CD14-positive monocyte (primary cell): ENCODE results near the gene NOTCH1. TPM values are rescaled to one million over a fixed set of nuclear protein-coding genes. Genes with fewer than 3 reads are reported as not detected.

Source experiments
- DNase-seq, 3 donors: peaks; one replicate each; pipeline ENCODE4 v3.0.0-alpha.2; 2011 to 2022
- H2AFZ ChIP-seq: 2 replicates; pipeline ENCODE4 v1.6.0; 2012; ENCODE audit warnings: mild to moderate bottlenecking, low read depth, low read length, inconsistent platforms; ENCODE audit not compliant: insufficient read depth, poor library complexity, severe bottlenecking
- H3K27ac ChIP-seq, 2 donors: 1 replicate in 1 of 2; 2 replicates in 1 of 2; pipeline ENCODE4 v1.5.1; 2012 to 2013; ENCODE audit warnings: low read length in 2 of 2, control low read depth in 1 of 2, inconsistent platforms in 1 of 2, low read depth in 1 of 2, mild to moderate bottlenecking in 1 of 2
- H3K27me3 ChIP-seq, 2 donors: one replicate each; pipeline versions ENCODE4 v1.6.0 to v1.6.1; 2011 to 2013; ENCODE audit warnings: low read length in 2 of 2; ENCODE audit not compliant: control insufficient read depth in 2 of 2, insufficient read depth in 2 of 2
- H3K36me3 ChIP-seq, 2 donors: replicated peaks in 1 of 2; 1 replicate in 1 of 2; 2 replicates in 1 of 2; pipeline versions ENCODE4 v1.5.1 to v1.6.1; 2012 to 2013; ENCODE audit warnings: low read length in 2 of 2, control low read depth in 1 of 2, inconsistent platforms in 1 of 2, mild to moderate bottlenecking in 1 of 2; ENCODE audit not compliant: insufficient read depth in 2 of 2, control insufficient read depth in 1 of 2
- H3K4me1 ChIP-seq, 2 donors: 1 replicate in 1 of 2; 2 replicates in 1 of 2; pipeline versions ENCODE4 v1.5.1 to v1.6.1; 2012 to 2013; ENCODE audit warnings: low read length in 2 of 2, control low read depth in 1 of 2, inconsistent platforms in 1 of 2, mild to moderate bottlenecking in 1 of 2, moderate library complexity in 1 of 2; ENCODE audit not compliant: insufficient read depth in 2 of 2, control insufficient read depth in 1 of 2
- H3K4me2 ChIP-seq: replicated peaks from 2 replicates; pipeline ENCODE3; 2012; ENCODE audit warnings: low read length, moderate library complexity, mild to moderate bottlenecking; ENCODE audit not compliant: poor library complexity, severe bottlenecking; ENCODE audit errors: extremely low read depth
- H3K4me3 ChIP-seq, 3 experiments: fragments of 200-600 bp in 1 of 3; sonication (generic) in 1 of 3; replicated peaks in 1 of 3; 1 replicate in 2 of 3; 2 replicates in 1 of 3; pipeline ENCODE4 v1.5.1; 2011 to 2013; ENCODE audit warnings: low read length in 3 of 3, mild to moderate bottlenecking in 3 of 3, control low read depth in 2 of 3, low read depth in 2 of 3, inconsistent platforms in 1 of 3, moderate library complexity in 1 of 3
- H3K79me2 ChIP-seq: 2 replicates; pipeline ENCODE4 v1.6.0; 2012; ENCODE audit warnings: mild to moderate bottlenecking, control low read depth, inconsistent platforms, low read length, moderate library complexity; ENCODE audit not compliant: insufficient read depth
- H3K9ac ChIP-seq: 2 replicates; pipeline ENCODE4 v1.6.0; 2017; ENCODE audit warnings: low read length, mild to moderate bottlenecking; ENCODE audit not compliant: insufficient read depth, poor library complexity, severe bottlenecking
- H3K9me3 ChIP-seq, 2 donors: replicated peaks in 1 of 2; 1 replicate in 1 of 2; 2 replicates in 1 of 2; pipeline versions ENCODE4 v1.5.1 to v1.6.1; 2012 to 2013; ENCODE audit warnings: low read length in 2 of 2, control low read depth in 1 of 2; ENCODE audit not compliant: control insufficient read depth in 1 of 2, insufficient read depth in 1 of 2
- H4K20me1 ChIP-seq: 2 replicates; pipeline ENCODE4 v1.6.0; 2012; ENCODE audit warnings: mild to moderate bottlenecking, low read length, control low read depth, moderate library complexity; ENCODE audit not compliant: insufficient read depth
- H3K27ac Mint-ChIP-seq, 7 donors: one replicate each; pipeline ENCODE4 v1.8.0; 2020; ENCODE audit warnings: mild to moderate bottlenecking in 7 of 7, mixed read lengths in 7 of 7, moderate library complexity in 6 of 7, inconsistent platforms in 2 of 7
- H3K27me3 Mint-ChIP-seq, 3 donors: one replicate each; pipeline ENCODE4 v1.8.0; 2021 to 2022; ENCODE audit warnings: low read depth in 3 of 3, mild to moderate bottlenecking in 3 of 3, mixed read lengths in 3 of 3, moderate library complexity in 3 of 3, inconsistent platforms in 1 of 3
- H3K36me3 Mint-ChIP-seq, 2 donors: one replicate each; pipeline ENCODE4 v1.8.0; 2020; ENCODE audit warnings: mixed read lengths in 2 of 2, inconsistent platforms in 1 of 2, mild to moderate bottlenecking in 1 of 2
- H3K4me1 Mint-ChIP-seq: one replicate; pipeline ENCODE4 v1.8.0; 2020; ENCODE audit warnings: mild to moderate bottlenecking, mixed read lengths
- H3K4me3 Mint-ChIP-seq, 2 donors: one replicate each; pipeline ENCODE4 v1.8.0; 2020; ENCODE audit warnings: mild to moderate bottlenecking in 2 of 2, mixed read lengths in 2 of 2, moderate library complexity in 1 of 2
- H3K9me3 Mint-ChIP-seq, 7 donors: one replicate each; pipeline ENCODE4 v1.8.0; 2020 to 2022; ENCODE audit warnings: mixed read lengths in 7 of 7, mild to moderate bottlenecking in 6 of 7, moderate library complexity in 6 of 7, inconsistent platforms in 2 of 7
- CTCF ChIP-seq: fragments of 200-600 bp; IDR thresholded peaks from one replicate; pipeline ENCODE4 v1.8.0; 2022; ENCODE audit warnings: antibody characterized with exemption, mild to moderate bottlenecking
- WGBS: methylation state at CpG from one replicate; pipeline ENCODE4 v1.1.5; 2013; ENCODE audit warnings: missing lambda C conversion rate; ENCODE audit not compliant: insufficient coverage; 5-methylcytosine and 5-hydroxymethylcytosine counted together
- intact Hi-C, 2 donors: fragments of 100-400 bp; cut with micrococcal nuclease; formaldehyde crosslinking; loops; one replicate each; pipeline versions ENCODE4 v1.15.0 to v1.15.1; 2023
- polyA plus RNA-seq, 3 donors: library from polyadenylated mRNA; depleted of rRNA in 1 of 3; unstranded in 2 of 3; stranded (reverse) in 1 of 3; fragments of 300-500 nt in 2 of 3; fragments of >200 nt in 1 of 3; fragmentation: Illumina TruSeq in 2 of 3; gene quantifications; 1 replicate in 2 of 3; 2 replicates in 1 of 3; pipeline ENCODE4 v1.2.3, GENCODE V29; 2012 to 2021

NOTCH1 gene
- polyA plus RNA-seq, 3 donors: 1.4 to 33.0 (median 2.2) TPM

DNA sequence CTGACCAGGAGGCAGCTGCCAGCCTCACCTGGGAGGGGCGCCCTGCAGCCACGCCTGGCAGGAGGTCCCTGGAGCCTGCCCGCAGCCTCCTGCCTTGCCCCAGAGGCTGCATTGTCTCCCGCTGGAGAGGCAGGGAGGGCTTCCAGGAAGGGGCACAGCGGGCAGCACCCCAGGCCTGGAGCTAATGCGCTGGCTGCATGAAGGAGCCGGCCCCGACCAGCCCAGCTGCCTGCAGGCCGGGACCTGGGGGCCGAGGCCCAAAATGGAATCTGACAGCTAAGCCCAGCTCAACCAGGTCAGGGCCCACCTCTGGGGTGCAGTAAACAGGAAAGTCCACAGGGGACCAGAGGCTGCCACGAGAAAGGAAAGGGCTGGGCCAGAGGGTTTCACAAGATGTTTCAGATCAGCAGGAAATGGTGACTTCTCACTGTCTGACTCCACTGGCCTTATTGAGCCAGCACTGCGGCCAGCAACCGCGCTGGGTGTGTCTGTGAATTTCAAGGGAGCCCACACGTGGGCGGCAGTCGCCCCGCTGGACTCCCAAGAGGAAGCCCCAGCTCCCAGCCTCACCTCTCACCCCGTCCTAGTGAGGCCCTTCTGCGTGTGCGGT, 18.6 kb upstream of the NOTCH1 start:
- Mint-ChIP-seq H3K4me3 (peak overlapping the region in 1 of 2 donors; percentile 30), H3K4me1 (peaks cover 53% of the 10 kb centered on the region), H3K27ac (peak overlapping the region; percentile 81 to 93 (median 89)), H3K36me3 (peaks cover 6 to 10% of the 10 kb centered on the region in 2 donors), H3K9me3 (peaks cover 0 to 8% (median 3%) of the 10 kb centered on the region in 7 donors), H3K27me3 (peaks cover 0 to 2% (median 0%) of the 10 kb centered on the region in 3 donors)
- DNase-seq: peak; percentile 95 to 99 (median 97)
- H4K20me1 ChIP-seq: no peaks in the 10 kb centered on the region
- peaks cover 0 to 3% of the 10 kb centered on the region in 2 donors for H3K9me3 ChIP-seq
- H3K4me3 ChIP-seq: peak overlapping the region in 1 of 3 experiments; percentile 50
- no peaks in the 10 kb centered on the region for H3K79me2 ChIP-seq
- H3K27me3 ChIP-seq: no peaks in the 10 kb centered on the region
- peak; percentile 70 for TF ChIP-seq CTCF
- H3K4me2 ChIP-seq: peak overlapping the region; percentile 66
- no peaks in the 10 kb centered on the region for H3K36me3 ChIP-seq
- no peak overlapping the region for H2AFZ ChIP-seq
- peak overlapping the region; percentile 83 to 91 for H3K27ac ChIP-seq
- 24% methylated on average over 21 of the region's 21 CpGs for WGBS
- H3K9ac ChIP-seq: peak overlapping the region; percentile 68
- intact Hi-C loops: loop anchor here (5.0 to 10.0 kb wide), 3 partner anchors 50 to 77 kb away; no protein-coding TSS in a partner anchor
- peaks cover 62 to 68% of the 10 kb centered on the region in 2 donors for H3K4me1 ChIP-seq

DNA sequence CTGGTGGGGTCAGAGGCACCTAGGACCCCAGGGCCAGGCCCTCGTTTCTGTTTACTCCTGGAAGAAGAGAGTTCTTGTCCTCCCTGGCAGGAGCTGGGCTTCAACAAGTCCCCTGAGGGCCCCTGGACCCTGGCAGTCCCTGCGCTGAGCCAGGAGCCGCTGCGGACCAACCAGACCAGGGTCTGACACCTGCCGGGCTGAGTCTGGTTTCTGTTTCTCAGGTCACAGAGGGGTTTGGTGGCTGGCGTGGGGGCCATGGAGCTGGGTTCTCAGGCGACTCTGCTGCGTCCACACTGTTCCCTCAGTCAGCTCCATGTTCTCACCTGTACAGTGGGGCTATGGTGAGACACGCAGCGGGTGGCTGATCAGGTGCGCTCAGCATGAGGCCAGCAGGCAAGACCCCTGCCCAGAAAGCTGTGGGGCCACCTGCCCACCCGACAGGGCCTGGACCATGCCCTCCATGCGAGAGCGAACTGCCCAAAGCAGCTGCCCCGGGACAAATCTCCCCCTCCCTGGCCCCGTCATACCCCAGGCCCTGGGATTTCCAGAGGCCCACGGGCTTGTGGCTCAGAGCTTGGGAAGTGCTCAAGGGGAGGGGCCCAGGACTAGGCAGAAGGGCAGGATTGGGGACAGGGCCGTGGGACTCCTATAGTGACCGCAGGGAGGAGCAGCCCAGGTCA, 17.9 kb upstream of the NOTCH1 start:
- Mint-ChIP-seq H3K4me3 (peak overlapping the region in 1 of 2 donors; percentile 45), H3K9me3 (peaks cover 0 to 9% (median 3%) of the 10 kb centered on the region in 7 donors), H3K4me1 (peaks cover 60% of the 10 kb centered on the region), H3K36me3 (peaks cover 6 to 12% of the 10 kb centered on the region in 2 donors), H3K27ac (peak overlapping the region; percentile 65 to 93 (median 89)), H3K27me3 (peaks cover 0 to 2% (median 0%) of the 10 kb centered on the region in 3 donors)
- H3K9me3 ChIP-seq: peaks cover 0 to 5% of the 10 kb centered on the region in 2 donors
- H3K27me3 ChIP-seq: no peaks in the 10 kb centered on the region
- H4K20me1 ChIP-seq: no peaks in the 10 kb centered on the region
- peaks cover 69 to 75% of the 10 kb centered on the region in 2 donors for H3K4me1 ChIP-seq
- H3K36me3 ChIP-seq: no peaks in the 10 kb centered on the region
- TF ChIP-seq CTCF: no peak
- intact Hi-C loops: loop anchor here (5.0 to 10.0 kb wide), 3 partner anchors 51 to 76 kb away; no protein-coding TSS in a partner anchor
- peak overlapping the region; percentile 83 to 91 for H3K27ac ChIP-seq
- peak overlapping the region; percentile 68 for H3K9ac ChIP-seq
- WGBS: 72% methylated on average over 14 of the region's 19 CpGs
- peak in 1 of 3 donors; percentile 72 for DNase-seq
- H2AFZ ChIP-seq: peak overlapping the region; percentile 38
- no peaks in the 10 kb centered on the region for H3K79me2 ChIP-seq
- H3K4me2 ChIP-seq: peak overlapping the region; percentile 66
- H3K4me3 ChIP-seq: peak overlapping the region in 1 of 3 experiments; percentile 50
